Measurements from ENCODE around the gene DHX58. TPM values are rescaled to one million over a fixed set of nuclear protein-coding genes. Genes with fewer than 3 reads are reported as not detected.

The DHX58 gene
- total and polyA plus RNA-seq, 4 donors: 4.0 to 21.9 (median 12.2) TPM

GRCh38 chr17:42075789-42076188, 36.7 kb downstream of the DHX58 start:
- WGBS: 79% methylated on average over 6 of the region's 6 CpGs
- TF ChIP-seq HNF4A (conservative IDR thresholded peaks at IDR 0.05) (no peak), HNF4G (IDR thresholded peaks at IDR 0.05) (no peak), RAD21 (IDR thresholded peaks at IDR 0.05) (no peak), YY1 (IDR thresholded peaks at IDR 0.05) (no peak), NR2F2 (IDR thresholded peaks at IDR 0.05) (no peak), ZBTB33 (IDR thresholded peaks at IDR 0.05) (no peak), SP1 (IDR thresholded peaks at IDR 0.05) (no peak), RXRA (IDR thresholded peaks at IDR 0.05) (no peak), GABPA (IDR thresholded peaks at IDR 0.05 in 1 of 2, conservative IDR thresholded peaks at IDR 0.05 in 1 of 2) (no peak), ATF3 (IDR thresholded peaks at IDR 0.05) (no peak), MAX (IDR thresholded peaks at IDR 0.05) (no peak), FOXA1 (IDR thresholded peaks at IDR 0.05) (no peak), EGR1 (IDR thresholded peaks at IDR 0.05; ENCODE audit: low read depth in 2 of 2) (no peak), TAF1 (conservative IDR thresholded peaks at IDR 0.05) (no peak), JUND (IDR thresholded peaks at IDR 0.05) (no peak)
- no peaks in the 10 kb centered on the region for H3K27me3 ChIP-seq (ENCODE audit: control insufficient read depth in 4 of 4, insufficient read depth in 4 of 4, low read length in 3 of 4)

GRCh38 chr17:42072323-42073187, 40.0 kb downstream of the DHX58 start:
- no peak for DNase-seq (ENCODE audit: low spot score)
- WGBS: 14% methylated on average over 67 of the region's 67 CpGs

More at GRCh38 chr17:42075789-42076188, 36.7 kb downstream of the DHX58 start:
- no peak overlapping the region for H3K27ac ChIP-seq (ENCODE audit: low read depth in 1 of 2, low read length in 2 of 2)
- H3K9me3 ChIP-seq (ENCODE audit: control insufficient read depth in 4 of 4, low read length in 3 of 4): no peaks in the 10 kb centered on the region
- H3K36me3 ChIP-seq (ENCODE audit: control insufficient read depth in 4 of 4, insufficient read depth in 3 of 4, low read depth in 1 of 4, low read length in 3 of 4): no peaks in the 10 kb centered on the region
- no peak overlapping the region for H3K4me3 ChIP-seq (ENCODE audit: low read depth in 1 of 3, low read length in 3 of 3)
- H3K4me1 ChIP-seq (ENCODE audit: control insufficient read depth in 4 of 4, insufficient read depth in 4 of 4, low read length in 3 of 4): peaks cover 0 to 5% (median 4%) of the 10 kb centered on the region in 4 donors
- no peak for DNase-seq (ENCODE audit: low spot score)
- no peak overlapping the region for H3K9ac ChIP-seq (ENCODE audit: low read depth in 1 of 2, low read length in 2 of 2)

More at GRCh38 chr17:42072323-42073187, 40.0 kb downstream of the DHX58 start:
- no peak overlapping the region for H3K27ac ChIP-seq (ENCODE audit: low read depth in 1 of 2, low read length in 2 of 2)
- H3K4me3 ChIP-seq (ENCODE audit: low read depth in 1 of 3, low read length in 3 of 3): peak overlapping the region in 1 of 3 donors; percentile 47
- H3K27me3 ChIP-seq (ENCODE audit: control insufficient read depth in 4 of 4, insufficient read depth in 4 of 4, low read length in 3 of 4): no peaks in the 10 kb centered on the region
- no peak for TF ChIP-seq SP1 (IDR thresholded peaks at IDR 0.05)
- no peak for TF ChIP-seq ATF3 (IDR thresholded peaks at IDR 0.05)
- TF ChIP-seq CTCF (IDR thresholded peaks at IDR 0.05; ENCODE audit: low read depth, low read length, missing input control): no peak
- TF ChIP-seq MAX (IDR thresholded peaks at IDR 0.05): no peak
- TF ChIP-seq FOXA2 (IDR thresholded peaks at IDR 0.05): no peak
- TF ChIP-seq HNF4A (conservative IDR thresholded peaks at IDR 0.05): no peak
- TF ChIP-seq EGR1 (IDR thresholded peaks at IDR 0.05; ENCODE audit: low read depth in 2 of 2): no peak
- TF ChIP-seq TAF1 (conservative IDR thresholded peaks at IDR 0.05): no peak
- no peak for TF ChIP-seq NR2F2 (IDR thresholded peaks at IDR 0.05)
- TF ChIP-seq HNF4G (IDR thresholded peaks at IDR 0.05): no peak
- no peak for TF ChIP-seq ZBTB33 (IDR thresholded peaks at IDR 0.05)
- TF ChIP-seq, protein P1, sequence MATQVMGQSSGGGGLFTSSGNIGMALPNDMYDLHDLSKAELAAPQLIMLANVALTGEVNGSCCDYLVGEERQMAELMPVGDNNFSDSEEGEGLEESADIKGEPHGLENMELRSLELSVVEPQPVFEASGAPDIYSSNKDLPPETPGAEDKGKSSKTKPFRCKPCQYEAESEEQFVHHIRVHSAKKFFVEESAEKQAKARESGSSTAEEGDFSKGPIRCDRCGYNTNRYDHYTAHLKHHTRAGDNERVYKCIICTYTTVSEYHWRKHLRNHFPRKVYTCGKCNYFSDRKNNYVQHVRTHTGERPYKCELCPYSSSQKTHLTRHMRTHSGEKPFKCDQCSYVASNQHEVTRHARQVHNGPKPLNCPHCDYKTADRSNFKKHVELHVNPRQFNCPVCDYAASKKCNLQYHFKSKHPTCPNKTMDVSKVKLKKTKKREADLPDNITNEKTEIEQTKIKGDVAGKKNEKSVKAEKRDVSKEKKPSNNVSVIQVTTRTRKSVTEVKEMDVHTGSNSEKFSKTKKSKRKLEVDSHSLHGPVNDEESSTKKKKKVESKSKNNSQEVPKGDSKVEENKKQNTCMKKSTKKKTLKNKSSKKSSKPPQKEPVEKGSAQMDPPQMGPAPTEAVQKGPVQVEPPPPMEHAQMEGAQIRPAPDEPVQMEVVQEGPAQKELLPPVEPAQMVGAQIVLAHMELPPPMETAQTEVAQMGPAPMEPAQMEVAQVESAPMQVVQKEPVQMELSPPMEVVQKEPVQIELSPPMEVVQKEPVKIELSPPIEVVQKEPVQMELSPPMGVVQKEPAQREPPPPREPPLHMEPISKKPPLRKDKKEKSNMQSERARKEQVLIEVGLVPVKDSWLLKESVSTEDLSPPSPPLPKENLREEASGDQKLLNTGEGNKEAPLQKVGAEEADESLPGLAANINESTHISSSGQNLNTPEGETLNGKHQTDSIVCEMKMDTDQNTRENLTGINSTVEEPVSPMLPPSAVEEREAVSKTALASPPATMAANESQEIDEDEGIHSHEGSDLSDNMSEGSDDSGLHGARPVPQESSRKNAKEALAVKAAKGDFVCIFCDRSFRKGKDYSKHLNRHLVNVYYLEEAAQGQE (IDR thresholded peaks at IDR 0.05): no peak
- TF ChIP-seq GABPA (IDR thresholded peaks at IDR 0.05 in 1 of 2, conservative IDR thresholded peaks at IDR 0.05 in 1 of 2): no peak
- H3K9me3 ChIP-seq (ENCODE audit: control insufficient read depth in 4 of 4, low read length in 3 of 4): no peaks in the 10 kb centered on the region
- no peaks in the 10 kb centered on the region for H3K36me3 ChIP-seq (ENCODE audit: control insufficient read depth in 4 of 4, insufficient read depth in 3 of 4, low read depth in 1 of 4, low read length in 3 of 4)
- H3K9ac ChIP-seq (ENCODE audit: low read depth in 1 of 2, low read length in 2 of 2): no peak overlapping the region
- H3K4me1 ChIP-seq (ENCODE audit: control insufficient read depth in 4 of 4, insufficient read depth in 4 of 4, low read length in 3 of 4): peaks cover under 1 to 6% (median 4%) of the 10 kb centered on the region in 4 donors
